ENCODE measurements around the gene GTPBP4.
A peak's percentile ranks its signal among the peaks of the same experiment; 100 is the strongest.
"Not testable (repeated sequence)": the region's sequence is repeated elsewhere in the genome, so short reads cannot be mapped to it uniquely, and the experiment has no call there.

The GTPBP4 gene

DNA sequence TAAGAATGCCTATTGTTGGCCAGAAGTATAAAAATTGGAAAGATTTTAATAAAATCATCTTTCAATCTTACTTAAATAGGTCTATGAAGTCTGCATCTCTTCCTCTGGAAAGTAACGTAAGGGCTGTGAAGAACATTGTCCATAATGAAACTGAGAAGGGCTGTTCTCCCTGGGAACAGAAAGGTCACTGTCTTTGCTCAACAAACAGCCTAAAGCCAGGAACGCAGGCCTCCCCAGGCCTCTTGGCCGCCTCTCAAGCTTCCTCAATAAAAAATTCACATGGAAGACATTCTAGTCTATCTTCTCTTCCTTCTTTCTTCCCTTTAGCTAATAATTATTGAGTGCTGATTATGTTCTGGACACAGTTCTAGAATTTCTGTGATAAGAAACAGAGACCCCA is 46.5 kb downstream of the GTPBP4 start:
- DNase-seq: no peak

- no peak for DNase-seq
Observed at GRCh38 chr10:1035201-1035600, 47.0 kb downstream of the GTPBP4 start.

GRCh38 chr10:1036341-1036791 is 48.1 kb downstream of the GTPBP4 start:
- DNase-seq: no peak

DNA sequence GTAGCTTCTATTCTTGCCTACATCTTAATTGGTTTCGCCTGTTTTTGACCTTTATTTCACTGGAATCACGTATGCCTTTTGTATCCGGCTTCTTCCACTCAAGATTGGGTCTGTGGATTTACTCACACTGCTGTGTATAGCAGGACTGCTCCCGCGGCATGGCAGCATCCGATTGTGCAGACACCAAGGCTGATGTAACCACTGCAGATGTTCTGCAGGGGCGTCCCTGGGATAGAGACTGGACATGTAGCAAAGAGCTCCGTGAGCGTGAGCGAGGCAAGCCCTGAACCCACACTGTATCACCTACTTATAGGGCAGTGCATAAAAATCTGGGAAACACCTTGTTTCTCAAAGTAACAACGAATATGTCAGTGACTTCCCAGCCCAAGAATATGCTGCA is 48.9 kb downstream of the GTPBP4 start:
- no peak for DNase-seq

DNA sequence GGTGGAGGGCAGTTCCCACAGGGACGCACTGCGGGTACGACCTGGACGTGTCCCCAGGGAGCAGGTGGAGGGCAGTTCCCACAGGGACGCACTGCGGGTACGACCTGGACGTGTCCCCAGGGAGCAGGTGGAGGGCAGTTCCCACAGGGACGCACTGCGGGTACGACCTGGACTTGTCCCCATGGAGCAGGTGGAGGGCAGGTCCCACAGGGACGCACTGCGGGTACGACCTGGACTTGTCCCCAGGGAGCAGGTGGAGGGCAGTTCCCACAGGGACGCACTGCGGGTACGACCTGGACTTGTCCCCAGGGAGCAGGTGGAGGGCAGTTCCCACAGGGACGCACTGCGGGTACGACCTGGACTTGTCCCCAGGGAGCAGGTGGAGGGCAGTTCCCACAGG is 50.5 kb downstream of the GTPBP4 start:
- DNase-seq: not testable (repeated sequence)

DNA sequence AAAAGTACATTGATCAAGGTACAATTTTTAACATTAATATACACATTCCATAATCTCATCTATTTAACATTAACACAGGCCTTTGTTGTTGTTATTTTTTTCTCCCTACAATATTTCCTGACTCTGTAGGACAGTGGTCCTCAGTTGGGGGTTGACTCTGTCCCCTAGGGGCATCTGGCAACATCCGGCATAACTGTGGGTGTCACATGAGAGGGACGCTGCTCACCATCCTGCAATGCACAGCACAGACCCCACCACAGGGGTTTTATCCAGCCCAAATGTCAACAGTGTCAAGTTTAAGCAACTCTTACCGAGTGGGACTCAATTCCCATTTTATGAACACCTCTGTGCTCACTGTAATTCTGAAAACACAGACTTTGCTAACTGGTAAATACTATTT is 51.9 kb downstream of the GTPBP4 start:
- no peak for DNase-seq

DNA sequence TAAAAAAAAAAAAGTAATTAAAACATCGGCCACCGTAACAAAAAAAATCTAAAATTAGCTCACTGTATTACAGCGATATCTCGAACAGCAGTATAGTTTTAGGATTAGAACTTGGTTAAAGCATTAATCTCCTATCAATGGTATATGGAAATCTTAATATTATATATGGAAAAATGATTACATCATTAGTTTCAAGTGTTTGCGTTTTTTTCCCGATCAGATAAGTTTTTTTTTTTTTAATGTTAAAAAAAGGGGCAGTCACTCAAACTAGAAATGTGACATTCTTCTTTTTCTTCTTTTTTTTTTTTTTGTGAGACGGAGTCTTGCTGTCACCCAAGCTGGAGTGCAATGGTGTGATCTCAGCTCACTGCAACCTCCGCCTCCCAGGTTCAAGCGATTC is 53.3 kb downstream of the GTPBP4 start:
- DNase-seq: no peak

DNA sequence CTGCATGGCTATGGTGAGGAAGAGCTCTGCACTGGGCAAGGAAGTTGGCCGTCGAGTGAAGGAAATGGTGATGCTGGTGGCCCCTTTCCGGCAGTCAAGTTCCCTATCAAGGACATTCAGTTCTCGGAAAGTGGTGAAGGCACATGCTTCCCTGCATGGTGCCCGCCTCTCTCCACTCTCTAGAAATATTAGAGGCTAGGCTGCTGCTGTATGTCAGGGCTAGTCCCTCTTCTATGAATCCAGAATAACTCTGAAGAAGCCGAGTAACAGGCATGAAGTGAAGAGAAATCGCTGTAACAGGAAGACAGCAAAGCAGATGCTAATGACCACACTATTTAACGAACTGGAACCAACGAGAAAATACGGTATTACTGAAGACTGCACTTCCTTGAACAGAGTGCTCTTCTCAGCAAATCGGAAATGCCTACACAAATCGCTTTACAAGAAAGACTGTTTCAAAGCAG is 55.3 kb downstream of the GTPBP4 start:
- peak; percentile 69 for DNase-seq

GRCh38 chr10:1044146-1044545 is 55.9 kb downstream of the GTPBP4 start:
- DNase-seq: no peak

- DNase-seq: no peak
Observed at GRCh38 chr10:1044964-1045363, 56.7 kb downstream of the GTPBP4 start.

- no peak for DNase-seq
Observed at GRCh38 chr10:1045415-1045814, 57.2 kb downstream of the GTPBP4 start.

DNA sequence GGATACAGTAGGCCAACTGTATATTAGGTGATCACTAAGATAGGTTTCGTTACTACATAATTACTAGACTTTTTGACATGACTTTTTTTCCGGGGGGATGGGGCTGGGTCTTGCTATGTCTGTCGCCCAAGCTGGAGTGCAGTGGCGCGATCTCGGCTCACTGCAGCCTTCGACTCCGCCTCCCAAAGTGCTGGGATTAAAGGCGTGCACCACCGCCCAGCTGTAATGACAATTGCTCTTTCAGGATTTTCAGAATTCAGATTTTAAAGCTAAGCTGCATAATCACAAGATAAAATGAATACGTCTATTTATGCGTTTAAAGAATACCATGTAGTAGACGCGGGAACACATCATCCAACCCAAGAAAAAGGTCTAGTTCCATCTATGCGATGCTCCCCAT is 59.7 kb downstream of the GTPBP4 start:
- DNase-seq: no peak

DNA sequence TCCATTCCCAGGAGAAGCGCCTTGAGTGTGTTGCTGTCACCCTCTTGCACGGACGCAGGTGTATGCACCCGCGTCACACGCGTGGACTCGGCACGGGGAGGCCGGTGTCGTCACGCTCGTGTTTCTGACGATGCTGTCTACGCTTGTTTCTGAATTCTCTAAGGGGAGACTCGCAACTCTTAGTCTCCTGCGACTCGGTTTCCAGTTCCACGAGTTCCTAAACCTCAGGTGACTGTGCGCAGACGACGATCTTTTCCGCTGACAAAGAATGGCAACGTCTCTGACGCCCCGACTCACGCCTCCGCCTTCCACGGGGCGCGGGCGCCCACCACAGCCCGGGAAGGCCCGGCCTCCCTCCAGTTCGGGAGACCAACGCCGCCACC is 60.1 kb downstream of the GTPBP4 start:
- DNase-seq: no peak

DNA sequence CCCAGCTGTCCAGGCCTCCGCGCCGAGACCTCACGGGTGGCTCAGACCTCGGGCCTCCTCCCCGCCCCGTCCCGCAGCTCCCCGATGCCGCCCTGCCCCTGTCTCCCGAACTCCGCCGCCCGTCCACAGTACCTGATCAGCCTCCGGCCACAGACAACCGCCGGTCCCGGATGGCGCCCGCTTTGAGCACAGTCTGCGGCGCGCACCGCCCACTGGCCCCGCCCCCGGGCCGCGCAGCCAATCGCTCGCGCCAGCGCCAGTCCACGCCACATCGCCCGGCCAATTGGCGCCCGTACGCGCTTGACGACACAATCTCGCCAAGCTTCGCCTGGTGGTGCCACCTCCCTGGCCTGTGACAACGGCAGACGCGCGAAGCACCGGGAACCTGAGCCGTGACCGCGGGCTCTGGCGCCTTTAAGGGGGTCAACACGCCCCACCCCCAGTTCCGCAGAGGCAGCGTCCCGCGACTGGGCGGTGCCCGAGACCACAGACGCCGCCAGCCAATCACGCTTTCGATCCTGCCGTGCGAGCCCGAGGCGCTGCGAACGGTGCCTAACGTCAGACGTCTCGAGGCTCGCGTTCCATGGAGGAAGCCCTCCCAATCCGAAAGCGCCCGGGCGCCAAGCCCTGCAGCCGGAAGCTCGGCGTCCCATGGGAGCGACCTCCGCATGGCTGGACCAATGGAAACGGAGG is 60.6 kb downstream of the GTPBP4 start, which contains the start of gene IDI1:
TSS of gene IDI1 (minus strand) at position 388 of the 693 bp plus-strand sequence. CDS start at position 272, 116 bp downstream.
- DNase-seq: peak; percentile 100

- no peak for DNase-seq
Observed at GRCh38 chr10:1049425-1049958, 61.3 kb downstream of the GTPBP4 start.

DNA sequence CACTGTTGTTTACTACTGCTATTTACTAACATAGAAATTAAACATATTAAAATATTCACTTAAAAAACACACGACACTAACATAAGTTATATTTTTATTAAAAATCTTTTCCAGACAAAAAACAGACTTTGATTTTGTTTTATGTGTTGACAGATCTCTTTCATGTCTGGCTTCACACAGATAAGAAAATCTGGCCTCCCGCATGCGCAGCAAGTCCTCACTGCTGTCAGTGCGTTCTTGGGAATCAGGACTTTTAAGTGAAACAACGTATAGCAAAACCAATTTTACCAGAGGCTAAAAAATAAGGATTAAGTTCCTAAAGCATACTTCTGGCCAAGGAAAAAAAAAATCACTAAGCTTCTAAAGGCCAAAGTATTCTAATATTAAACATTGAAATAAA is 61.9 kb downstream of the GTPBP4 start:
- no peak for DNase-seq

GRCh38 chr10:1050554-1050953 is 62.3 kb downstream of the GTPBP4 start:
- DNase-seq: no peak

- DNase-seq: no peak
Observed at GRCh38 chr10:1054684-1055083, 66.5 kb downstream of the GTPBP4 start.

DNA sequence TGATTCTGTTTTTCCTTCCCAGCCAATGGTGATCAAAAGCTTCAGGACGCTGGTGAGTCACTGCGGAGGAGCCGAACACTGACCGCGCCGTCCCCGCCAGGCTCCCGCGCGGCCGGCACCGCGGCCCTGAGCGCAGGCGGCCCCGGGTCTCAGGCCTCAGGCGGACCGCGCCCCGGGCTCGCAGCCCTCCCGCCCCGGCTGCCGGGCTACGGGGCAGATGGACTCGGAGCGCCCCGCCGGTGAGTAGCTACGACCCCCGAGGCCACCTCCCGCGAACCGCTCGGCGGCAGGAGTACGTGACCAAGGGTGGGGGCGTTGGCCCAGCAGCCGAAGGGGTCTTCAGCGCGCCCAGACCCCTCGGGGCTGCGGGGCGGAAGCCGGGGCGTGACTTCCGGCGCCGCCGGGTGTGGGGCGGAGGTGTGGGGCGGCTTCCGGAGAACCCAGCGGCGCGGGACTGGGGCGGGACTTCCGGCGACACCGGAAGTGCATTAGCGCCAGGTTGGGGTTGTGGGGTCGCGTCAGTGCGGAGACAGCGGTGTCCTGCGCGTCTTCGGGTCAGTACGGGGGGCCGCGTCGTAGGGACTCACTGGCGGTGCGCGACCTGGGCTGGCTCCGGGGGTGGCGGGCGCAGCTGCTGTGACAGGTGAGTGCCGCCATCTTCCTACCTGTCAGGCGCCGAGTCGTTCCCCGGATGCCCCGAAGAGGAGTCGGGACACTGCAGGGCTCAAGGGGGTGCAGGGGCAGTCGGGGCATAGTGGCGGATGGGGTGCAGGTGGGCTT is 68.3 kb downstream of the GTPBP4 start, which contains the start of gene WDR37:
TSS of gene WDR37 (plus strand) at position 60 of the 780 bp plus-strand sequence. CDS start 15,771 bp downstream, outside the sequence.
- DNase-seq: peak; percentile 66

- DNase-seq: peak; percentile 72
Observed at GRCh38 chr10:1057106-1057657, 68.9 kb downstream of the GTPBP4 start.

GRCh38 chr10:1058017-1058416 is 69.8 kb downstream of the GTPBP4 start:
- DNase-seq: no peak

DNA sequence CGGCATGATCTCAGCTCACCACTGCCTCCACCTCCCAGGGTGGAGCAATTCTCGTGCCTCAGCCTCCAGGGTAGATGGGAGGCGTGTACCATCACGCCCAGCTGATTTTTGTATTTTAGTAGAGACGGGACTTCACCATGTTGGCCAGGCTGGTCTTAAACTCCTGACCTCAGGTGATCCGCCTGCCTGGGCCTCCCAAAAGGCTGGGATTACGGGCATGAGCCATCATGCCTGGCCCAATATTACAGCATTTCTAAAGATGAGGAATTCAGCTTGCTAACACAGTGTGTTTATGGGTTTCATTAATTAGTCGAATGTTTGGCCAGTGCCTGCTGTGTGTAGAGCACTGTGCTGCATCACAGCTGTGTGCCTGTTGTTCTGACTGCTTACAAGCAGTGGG is 71.7 kb downstream of the GTPBP4 start:
- no peak for DNase-seq

Data from MV-4-11 (cell line).